HG03432 (cell line): Measurements from ENCODE around the gene AOPEP.
"Not testable (repeated sequence)": the region's sequence is repeated elsewhere in the genome, so short reads cannot be mapped to it uniquely, and the experiment has no call there.

ENCODE experiments used
- ATAC-seq: cut with Tn5 transposase; IDR thresholded peaks from one replicate; pipeline ENCODE4 v1.9.1; 2021; ENCODE audit warnings: mild to moderate bottlenecking, moderate library complexity; ENCODE audit not compliant: unreplicated experiment

AOPEP gene

DNA sequence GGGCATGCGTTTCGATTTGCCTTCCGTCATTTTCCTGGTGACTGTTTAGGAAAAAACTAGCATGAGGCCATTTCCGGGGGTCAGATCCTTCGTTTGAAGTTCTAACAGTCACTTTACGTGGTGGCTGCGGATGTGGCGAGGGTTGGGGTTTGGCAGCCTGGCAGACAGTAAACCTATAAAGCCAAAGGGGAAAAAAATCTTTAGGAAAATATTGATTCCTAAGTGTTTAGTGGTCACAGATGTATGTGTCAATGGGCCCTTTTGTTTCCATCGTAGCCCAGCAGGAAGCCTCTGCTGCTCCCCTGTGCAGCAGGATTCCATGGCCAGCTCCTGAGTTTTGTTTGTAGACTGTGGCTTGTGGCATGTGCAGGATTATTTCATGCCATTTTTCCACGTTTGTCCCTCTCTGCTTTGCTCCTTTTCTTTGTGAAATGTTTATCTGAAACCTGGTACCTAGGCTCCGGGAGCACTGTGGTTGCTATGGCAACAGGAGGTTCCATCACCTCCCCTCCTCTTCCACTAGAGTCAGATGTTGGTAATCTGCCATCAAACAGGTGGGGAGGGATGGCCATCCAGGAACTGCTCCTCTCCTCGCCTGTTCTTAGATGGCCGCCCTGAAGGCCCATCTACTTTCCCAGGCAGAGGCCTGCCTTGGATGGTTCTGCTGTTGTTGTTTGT is 202.3 kb downstream of the AOPEP start:
- ATAC-seq: no peak

DNA sequence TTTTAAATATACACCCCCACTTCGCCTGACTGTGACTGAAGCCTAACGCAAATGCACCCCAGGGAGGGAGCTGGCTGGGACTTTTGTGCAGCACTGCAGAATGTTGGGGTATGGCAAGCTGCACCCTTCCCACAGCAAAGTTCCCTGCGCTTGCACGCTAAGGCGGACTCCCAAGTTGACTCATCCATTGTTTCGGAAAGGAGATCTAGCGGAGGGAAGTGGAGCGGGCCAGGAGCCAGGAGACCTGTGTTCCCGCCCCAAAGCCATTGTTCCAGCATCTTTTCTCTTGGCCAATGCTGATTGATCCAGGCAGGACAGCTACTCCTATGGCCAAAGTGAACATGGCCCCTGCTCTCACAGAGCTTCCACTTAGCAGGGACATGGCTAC is 202.9 kb downstream of the AOPEP start:
- no peak for ATAC-seq

DNA sequence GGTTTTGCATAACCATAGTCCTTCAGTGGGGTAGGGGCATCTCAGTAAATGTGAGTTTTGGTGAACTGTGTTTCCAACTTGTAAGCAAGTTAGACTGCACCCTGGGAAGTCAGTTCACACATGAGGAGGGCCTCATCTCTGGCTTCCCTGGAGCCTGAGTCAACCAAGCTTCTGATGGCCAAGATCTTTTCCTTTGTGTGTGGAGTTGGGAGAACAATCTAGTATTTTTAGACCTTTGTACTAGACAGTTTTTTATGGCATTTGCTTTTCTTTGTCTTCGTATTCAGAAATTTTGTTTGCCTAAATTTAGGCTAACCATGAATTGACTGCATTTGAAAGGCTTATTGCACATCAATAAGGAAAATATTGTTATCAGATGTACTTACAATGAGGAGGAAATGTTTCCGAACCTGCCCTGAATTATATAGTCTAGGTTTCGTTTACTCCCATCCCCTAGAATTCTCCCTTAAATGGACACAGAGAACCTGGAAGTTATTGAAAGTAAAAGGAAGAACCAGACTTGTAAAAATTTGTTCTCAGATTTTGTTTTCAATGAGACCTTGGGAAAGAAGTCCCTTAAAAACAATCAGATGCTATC is 204.6 kb downstream of the AOPEP start:
- no peak for ATAC-seq

DNA sequence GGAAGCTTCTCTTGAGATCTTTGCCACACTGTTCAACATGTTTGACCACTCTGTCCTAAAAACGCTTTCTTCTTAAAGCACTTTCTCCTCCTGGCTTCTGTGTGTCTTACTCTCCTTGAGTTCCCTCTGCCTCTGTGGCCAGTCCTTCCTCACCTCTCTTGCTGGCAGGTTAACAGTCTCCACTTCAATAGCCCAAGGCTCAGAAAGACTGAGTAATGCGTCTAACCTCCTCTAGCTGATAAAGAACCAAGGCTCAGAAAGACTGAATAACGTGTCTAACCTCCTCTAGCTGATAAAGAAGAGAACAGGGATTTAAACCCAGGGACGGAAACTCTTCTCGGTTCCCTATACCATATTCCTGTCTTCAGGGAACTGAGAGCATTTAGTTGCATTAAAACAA is 205.2 kb downstream of the AOPEP start:
- no peak for ATAC-seq

DNA sequence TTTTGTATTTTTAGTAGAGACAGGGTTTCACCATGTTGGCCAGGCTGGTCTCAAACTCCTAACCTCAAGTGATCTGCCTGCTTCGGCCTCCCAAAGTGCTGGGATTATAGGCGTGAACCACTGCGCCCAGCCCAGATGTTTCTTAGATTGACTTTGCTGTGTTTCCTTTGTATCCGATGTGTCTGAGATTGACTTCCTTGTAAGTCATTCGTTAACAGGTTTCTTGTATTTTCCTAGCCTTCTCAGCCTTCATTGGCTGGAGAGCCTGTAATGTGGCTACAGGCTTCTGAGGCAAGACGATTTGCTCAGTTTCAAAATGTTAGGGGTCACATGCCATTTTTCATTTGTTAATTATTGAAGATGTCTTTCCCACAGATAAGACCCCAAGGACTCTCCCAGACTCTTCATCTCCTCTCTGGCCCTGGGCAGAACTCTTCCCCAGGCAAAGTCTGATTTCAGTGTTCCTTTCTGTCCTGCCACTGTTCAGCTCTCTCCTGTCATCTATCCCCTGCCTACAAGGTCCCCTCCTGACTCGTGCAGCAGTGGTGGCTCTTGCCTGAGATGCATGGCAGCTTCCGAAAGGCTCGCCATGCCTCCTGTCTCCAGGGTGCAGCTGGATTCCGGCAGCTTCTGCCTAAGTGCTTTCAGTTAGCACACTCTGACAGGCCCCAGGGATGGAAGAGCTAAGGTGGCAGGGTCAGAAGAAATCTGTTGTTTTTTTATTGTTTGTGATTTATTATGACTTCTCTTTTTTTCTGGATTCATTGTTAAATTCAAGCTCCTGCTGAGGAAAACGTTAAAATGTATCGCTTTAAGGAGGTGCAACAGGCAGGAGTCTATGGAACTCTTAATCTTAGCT is 206.4 kb downstream of the AOPEP start:
- no peak for ATAC-seq

DNA sequence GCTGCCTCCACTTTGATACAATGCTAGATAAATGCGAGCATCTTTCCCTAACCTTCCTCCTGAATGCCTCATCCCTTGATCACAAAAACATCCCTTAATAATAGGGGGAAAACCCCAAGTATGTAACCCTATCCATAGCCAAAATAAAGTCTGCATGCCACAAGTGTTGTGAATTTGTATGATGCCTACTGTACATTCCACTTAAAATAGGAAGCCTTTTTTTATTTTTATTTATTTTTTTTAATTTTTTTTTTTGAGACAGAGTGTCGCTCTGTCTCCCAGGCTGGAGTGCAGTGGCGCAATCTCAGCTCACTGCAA is 207.0 kb downstream of the AOPEP start:
- no peak for ATAC-seq

DNA sequence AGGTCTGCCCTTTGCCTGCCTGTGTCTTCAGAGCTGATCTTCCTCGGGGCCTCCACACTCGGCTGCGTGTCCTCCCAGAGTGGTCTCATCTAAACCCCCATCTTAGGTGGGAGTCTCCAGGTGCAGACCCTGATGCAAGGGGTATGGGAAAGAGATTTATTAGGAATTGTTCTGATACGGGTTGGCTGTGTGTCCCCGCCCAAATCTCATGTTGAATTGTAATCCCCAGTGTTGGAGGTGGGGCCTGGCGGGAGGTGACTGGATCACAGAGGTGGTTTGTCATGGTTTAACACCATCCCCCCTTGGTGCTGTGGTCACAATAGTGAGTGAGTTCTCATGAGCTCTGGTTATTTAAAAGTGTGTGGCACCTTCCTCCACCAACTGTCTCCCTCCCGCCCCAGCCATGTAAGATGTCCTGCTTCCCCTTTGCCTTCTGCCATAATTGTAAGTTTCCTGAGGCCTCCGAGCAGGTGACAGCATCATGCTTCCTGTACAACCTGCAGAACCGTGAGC is 208.4 kb downstream of the AOPEP start:
- no peak for ATAC-seq

DNA sequence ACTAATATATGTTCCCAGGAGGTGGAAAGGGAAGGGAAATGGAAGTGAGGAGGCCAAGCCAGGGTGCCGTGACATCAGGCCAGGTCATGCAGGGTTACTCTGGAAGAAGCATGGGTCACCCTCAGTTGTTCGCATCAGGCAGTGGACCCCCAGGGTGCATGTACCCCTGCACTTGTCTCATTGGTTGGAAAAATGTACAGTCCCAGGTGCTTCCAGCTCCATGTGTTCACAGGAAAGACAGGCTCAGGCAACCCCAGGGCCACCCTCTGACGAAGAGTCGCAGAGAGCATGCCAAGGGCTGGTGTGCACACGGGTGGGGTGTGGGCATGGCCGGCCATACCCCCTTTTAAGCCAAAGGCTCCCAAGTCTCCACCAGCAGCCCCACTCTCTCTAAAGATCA is 208.9 kb downstream of the AOPEP start:
- ATAC-seq: no peak

DNA sequence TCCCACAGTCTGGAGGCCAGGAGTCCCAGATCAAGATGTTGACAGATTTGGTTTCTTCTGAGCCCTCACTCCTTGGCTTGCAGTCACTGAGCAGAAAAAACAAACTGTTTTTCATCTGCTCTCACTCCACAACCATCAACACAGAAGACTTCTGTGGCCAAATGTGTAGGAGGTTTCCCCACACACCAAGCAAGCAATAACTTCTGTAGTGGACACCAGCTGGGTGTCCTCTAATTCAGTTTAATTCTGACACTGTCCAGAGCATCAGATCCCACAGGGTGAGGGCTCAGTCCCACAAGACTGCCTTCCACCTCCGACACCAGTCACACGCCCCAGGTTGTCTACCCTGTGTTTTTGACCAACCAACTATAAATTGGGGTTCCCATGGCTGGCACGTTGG is 209.9 kb downstream of the AOPEP start:
- ATAC-seq: no peak

DNA sequence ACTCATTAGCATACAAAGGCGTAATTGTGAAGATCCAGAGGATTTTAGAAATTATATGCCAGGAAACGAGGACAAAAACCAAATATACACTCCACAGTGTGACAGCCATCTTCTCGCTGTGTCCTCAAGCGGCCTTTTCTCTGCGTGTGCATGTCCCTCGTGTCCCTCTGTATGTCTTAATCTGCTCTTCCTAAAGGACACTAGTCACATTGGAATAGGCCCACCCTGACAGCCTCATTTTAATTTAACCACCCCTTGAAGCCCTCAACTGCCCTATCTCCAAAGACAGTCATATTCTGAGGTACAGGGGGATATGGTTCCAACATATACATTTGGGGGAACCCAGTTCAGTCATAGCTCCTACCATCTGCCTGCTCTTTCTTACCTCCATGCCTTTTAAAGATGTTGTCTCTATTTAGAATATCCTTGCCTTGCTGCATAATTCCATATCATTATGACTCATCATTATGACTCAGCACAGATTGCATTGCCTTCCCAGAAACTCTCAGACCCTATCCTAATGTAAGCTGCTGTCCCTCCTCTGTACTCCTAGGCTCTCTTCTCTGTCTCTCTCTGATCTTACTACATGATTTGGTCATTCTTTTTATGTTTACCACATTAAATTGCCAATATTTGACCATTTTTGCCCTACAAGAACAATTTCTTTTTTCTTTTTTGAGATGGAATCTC is 210.9 kb downstream of the AOPEP start:
- no peak for ATAC-seq

DNA sequence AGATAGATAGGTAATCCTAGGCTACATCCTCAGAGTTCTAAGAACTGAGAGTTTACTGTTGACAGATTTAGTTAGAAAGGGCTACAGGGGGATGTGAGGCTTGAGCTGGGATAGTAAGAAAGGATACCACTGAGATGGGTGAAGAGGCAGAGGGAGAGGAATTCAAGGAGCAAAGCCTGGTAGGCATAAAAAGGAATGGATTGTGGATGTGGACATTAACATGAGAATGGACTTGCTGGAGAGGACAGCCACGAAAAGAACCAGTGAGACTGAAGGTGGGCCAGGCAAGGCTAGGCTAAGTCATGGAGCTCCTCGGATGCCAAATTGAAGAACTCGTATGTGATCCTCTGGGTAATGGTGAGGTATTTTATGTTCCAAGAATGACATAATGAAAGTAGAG is 211.9 kb downstream of the AOPEP start:
- ATAC-seq: no peak

DNA sequence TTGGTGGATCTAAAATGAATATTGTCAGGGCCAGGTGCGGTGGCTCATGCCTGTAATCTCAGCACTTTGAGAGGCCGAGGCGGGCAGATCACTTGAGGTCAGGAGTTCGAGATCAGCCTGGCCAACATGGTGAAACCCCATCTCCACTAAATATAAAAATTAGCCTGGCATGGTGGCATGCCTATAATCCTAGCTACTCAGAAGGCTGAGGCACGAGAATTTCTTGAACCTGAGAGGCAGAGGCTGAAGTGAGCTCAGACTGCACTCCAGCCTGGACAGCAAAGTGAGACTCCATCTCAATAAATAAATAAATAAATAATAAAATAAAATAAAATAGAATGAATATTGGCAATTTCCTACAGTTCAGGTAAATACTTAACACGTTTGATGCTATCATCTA is 213.8 kb downstream of the AOPEP start:
- not testable (repeated sequence) for ATAC-seq

DNA sequence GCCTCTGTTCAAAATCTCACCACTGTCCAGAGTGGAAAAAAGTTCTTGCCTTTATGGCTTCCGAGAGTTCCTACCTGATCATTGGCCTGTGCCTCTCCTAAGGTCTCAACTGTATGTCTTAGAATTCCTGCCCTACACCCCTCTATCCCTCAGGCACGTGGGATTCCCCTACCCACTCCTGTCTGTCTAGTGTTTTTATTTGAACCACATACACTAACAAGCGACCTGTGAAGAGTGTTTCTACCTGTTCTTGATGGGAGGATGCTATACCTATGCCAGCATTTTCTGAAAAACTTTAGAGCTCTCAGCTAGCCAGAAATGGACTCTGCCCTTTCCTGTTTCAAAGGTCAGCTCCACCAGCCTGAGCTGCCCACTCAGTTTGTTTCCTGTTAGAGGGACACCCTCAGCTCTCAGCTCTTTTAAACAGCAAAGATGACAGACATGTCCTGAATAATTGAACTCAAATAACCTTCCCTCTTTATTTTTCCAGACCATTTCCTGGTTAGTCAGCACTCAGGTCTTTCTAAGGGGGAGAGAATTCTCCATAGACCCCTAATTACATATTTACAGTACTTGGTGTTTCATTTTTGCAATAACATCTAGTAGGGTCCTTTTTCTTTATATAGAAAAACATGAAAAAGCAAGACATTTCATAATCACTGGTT is 214.8 kb downstream of the AOPEP start:
- ATAC-seq: no peak

DNA sequence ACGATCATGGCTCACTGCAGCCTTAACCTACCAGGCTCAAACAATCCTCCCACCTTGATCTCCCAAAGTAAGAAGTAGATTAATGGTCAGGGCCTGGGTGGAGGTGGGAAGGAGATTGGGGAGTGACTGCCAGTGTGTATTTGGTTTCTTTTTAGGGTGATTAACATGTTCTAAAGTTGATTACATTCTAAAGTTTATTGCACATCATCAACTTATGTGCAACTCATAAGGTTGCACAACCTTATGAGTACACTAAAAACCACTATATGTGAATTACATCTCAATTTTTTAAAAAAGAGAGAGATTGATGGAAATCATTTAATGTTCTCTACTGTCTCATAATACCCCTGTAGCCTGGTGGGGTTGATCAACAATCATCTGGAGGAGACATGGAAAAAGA is 218.1 kb downstream of the AOPEP start:
- ATAC-seq: no peak

DNA sequence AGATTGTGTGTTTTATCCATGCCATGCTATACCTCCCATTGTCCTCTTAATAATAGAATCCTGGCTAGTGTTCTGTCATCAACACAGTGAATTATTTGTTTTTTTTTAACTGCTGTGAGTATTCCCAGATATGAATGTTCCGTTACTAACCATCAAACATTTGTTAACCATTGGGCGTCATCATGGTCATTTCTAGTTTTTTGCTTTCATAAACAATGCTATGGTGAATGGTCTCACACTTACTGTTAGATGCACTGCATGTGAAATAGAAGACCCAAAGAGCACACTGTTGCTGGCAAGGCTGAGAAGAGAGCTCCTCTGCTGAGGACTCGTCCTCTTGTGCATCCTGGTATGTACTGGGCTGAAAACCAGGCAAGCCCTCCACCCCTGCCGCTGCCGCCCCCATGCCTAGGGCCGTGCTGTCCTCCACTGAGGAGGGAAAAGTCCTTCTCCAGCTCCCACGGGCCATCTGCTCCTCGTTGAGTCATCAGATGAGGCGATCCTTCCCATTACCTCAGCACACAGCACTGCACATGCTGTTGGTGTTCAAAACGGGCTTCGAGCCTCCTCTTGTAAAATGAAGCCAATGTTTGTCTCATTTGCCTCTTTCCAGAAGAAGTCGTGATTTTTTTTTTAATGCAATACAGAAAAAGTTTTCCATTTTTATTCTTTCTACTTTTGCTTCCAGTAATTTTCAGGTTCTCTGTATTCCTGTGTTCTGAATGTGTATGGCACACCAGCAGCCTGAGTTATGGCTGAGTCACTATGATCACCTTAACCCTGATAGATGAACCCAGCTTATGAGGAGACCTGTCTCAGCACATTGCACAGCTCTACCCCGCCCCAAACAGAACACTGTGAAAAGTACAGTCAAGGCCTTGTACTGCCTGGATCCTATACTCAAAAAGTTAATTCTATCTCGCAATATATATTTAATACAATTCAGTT is 219.0 kb downstream of the AOPEP start:
- no peak for ATAC-seq

DNA sequence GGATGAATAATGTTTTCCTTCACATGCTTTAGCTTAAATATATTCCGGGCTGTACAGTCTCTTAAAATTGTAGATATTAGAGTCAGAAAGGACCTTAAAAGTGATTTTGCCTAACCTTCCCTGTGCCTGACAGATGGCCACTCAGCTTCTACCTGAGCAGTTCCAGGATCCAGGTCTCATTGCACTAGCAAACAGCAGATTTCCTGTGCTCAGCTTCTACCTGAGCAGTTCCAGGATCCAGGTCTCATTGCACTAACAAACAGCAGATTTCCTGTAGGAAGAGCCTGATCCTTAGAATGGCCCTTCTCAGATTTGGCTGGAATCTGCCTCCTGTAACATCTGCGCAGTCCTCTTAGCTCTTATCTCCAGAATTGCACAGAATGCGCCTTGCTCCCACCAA is 219.8 kb downstream of the AOPEP start:
- no peak for ATAC-seq

DNA sequence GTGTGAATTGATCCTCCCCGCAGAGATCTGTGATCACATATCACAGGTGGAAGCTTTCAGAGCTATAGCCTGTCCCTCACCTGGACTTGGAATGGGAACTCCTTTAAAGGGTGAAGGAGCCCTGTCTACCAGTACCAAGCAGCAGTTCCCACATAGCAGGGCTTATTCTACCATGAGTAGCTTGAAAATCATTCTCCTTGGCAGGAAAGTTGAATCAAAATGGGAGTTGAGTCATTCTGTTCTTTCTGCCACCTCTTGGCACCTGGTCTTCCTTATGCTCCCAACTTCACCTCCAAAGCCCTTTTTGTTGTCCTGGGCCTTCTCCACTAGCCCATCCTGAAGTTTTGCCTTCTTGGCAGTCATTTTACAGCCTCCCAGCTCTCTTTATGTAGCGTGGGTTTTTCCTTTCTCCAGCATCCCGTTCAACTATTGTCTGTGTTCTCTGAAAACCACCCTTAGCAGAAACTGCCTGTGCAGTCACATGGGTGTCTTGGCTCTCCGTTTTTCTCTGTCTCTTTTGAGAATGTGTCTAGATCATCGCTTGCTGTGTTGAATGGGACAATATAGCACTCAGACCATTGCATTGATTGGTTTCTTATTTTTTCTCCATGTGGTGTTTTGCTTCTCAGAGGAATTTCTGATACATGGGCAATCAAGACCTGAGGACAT is 222.2 kb downstream of the AOPEP start:
- ATAC-seq: no peak

DNA sequence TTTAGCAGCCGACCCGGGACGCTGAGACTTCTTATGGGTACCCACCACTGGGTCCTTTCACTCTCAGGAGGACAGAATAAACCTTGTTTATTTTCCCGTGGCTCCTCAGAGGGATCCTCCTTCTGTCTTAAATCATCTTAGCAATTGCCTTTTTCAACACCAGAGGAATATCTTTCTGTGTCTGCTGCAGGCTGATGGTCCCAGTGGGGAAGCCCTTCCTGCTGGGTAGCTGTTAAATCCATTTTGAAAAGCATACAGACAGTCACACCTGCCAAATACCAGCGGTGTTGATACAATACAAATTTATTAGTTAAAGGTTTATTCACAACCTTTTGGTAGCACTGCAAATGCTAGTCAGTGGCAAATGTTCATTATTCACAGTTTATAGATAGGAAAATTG is 222.9 kb downstream of the AOPEP start:
- ATAC-seq: no peak

DNA sequence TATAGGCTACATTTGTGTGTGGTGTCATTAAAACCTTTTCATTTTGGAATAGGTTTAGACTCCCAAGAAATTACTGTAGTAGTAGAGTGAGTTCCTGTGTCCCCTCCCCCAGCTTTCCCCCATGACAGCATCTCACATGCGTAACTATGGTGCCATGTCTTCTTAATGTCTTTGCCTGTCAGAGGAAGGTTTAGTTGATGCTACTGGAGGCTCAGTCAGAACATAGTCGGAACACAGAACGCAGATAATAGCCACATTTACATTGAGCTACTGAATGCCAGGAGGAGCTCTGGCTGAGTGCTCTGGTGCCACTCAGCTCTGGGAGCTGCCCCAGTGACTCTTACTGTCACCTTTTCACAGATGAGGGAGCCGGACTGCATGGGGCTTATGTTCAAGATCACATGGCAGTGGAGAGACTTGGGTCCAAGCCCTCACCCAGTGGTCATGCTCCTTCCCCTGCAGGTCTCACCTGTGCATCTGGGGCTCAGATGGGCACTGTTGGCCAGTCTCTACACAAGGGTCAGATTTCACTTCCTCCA is 223.6 kb downstream of the AOPEP start:
- ATAC-seq: no peak
